Measurements from ENCODE around the gene SNX20. TPM values are rescaled to one million over a fixed set of nuclear protein-coding genes. Genes with fewer than 3 reads are reported as not detected.

Gene SNX20
- total RNA-seq, 1 donor from 2014 or later, result 0.69 TPM

- H3K27me3 ChIP-seq (ENCODE audit: low read depth), result no peaks in the 10 kb centered on the region
- DNase-seq, result no peak
- H3K27ac ChIP-seq (replicated peaks), result peak overlapping the region; percentile 25
- TF ChIP-seq, protein P1, sequence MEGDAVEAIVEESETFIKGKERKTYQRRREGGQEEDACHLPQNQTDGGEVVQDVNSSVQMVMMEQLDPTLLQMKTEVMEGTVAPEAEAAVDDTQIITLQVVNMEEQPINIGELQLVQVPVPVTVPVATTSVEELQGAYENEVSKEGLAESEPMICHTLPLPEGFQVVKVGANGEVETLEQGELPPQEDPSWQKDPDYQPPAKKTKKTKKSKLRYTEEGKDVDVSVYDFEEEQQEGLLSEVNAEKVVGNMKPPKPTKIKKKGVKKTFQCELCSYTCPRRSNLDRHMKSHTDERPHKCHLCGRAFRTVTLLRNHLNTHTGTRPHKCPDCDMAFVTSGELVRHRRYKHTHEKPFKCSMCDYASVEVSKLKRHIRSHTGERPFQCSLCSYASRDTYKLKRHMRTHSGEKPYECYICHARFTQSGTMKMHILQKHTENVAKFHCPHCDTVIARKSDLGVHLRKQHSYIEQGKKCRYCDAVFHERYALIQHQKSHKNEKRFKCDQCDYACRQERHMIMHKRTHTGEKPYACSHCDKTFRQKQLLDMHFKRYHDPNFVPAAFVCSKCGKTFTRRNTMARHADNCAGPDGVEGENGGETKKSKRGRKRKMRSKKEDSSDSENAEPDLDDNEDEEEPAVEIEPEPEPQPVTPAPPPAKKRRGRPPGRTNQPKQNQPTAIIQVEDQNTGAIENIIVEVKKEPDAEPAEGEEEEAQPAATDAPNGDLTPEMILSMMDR (IDR thresholded peaks at IDR 0.05; ENCODE audit: borderline replicate concordance), result no peak
- intact Hi-C loops (cut with micrococcal nuclease), result no loop called here
- H3K4me3 ChIP-seq, result no peak overlapping the region
- peaks cover 15% of the 10 kb centered on the region for H3K4me1 ChIP-seq
- H3K9me3 ChIP-seq (replicated peaks), result peaks cover 14% of the 10 kb centered on the region
- H3K36me3 ChIP-seq, result peaks cover under 1% of the 10 kb centered on the region
Measured at GRCh38 chr16:50709061-50709684, 28.1 kb upstream of the SNX20 start.

GRCh38 chr16:50708373-50709060 lies 27.4 kb upstream of the SNX20 start:
- Histone ChIP-seq H3K36me3 (peaks cover 5% of the 10 kb centered on the region), H3K9me3 (replicated peaks) (peaks cover 20% of the 10 kb centered on the region), H3K27ac (replicated peaks) (peak overlapping the region; percentile 25), H3K4me3 (no peak overlapping the region), H3K27me3 (ENCODE audit: low read depth) (no peaks in the 10 kb centered on the region), H3K4me1 (peaks cover 15% of the 10 kb centered on the region)
- DNase-seq, result no peak
- TF ChIP-seq, protein P1 (IDR thresholded peaks at IDR 0.05; ENCODE audit: borderline replicate concordance), result no peak
- intact Hi-C loops (cut with micrococcal nuclease), result no loop called here

- intact Hi-C loops (cut with micrococcal nuclease), result no loop called here
- TF ChIP-seq, protein P1 (IDR thresholded peaks at IDR 0.05; ENCODE audit: borderline replicate concordance), result no peak
- DNase-seq, result no peak
Measured at GRCh38 chr16:50706250-50706649, 25.1 kb upstream of the SNX20 start.

DNA sequence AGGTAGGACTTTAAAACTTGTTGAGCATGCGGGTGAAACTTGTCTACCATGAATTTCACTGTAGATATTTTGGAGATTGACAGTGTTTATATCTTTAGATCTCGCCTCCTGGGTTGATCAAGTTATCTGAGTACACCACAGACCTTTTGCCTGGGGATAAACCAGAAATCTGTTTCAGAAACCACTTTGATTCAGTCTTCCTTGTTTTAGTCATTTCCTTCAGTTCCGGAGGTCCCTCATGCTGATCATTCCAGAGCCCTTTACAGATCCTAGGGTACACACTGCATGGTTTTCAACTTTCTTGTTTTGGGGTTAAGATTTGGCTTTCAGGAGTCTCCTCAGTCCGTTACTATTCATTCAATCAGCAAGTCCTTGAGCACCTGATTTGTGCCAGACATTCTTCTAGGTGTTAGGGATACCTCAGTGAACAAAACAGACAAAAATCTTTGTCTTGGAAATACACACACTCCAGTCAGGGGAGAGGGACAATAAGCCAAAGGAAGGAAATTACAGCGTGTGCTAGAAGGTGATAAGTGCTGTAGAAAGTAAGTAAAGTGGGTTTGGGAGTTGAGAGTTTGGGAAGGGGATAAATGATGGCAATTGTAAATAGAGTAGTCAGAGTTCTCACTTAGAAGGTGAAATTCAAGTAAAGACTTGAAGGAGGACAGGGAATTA lies 24.5 kb upstream of the SNX20 start:
- peaks cover 24% of the 10 kb centered on the region for H3K9me3 ChIP-seq (replicated peaks)
- intact Hi-C loops (cut with micrococcal nuclease), result no loop called here
- H3K4me3 ChIP-seq, result no peak overlapping the region

More at GRCh38 chr16:50706250-50706649, 25.1 kb upstream of the SNX20 start:
- H3K36me3 ChIP-seq, result peaks cover 5% of the 10 kb centered on the region
- no peaks in the 10 kb centered on the region for H3K27me3 ChIP-seq (ENCODE audit: low read depth)
- H3K4me3 ChIP-seq, result no peak overlapping the region
- peaks cover 24% of the 10 kb centered on the region for H3K9me3 ChIP-seq (replicated peaks)
- peaks cover 5% of the 10 kb centered on the region for H3K4me1 ChIP-seq
- no peak overlapping the region for H3K27ac ChIP-seq (replicated peaks)

DNA sequence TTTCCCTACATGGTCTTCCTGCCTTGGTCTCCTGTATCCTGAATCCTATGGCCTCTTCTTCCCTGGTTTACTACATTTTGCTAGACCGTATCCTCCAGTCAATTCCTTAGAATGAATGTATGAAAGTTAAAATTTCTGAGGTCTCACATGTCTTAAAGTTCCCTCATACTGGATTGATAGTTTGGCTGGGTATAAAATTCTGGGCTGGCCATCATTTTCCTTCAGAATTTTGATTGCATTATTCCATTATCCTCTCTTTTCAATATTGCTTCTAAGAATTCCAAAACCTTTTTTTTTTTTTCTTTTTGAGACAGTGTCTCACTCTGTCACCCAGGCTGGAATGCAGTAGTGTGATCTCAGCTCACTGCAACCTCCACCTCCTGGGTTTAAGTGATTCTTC lies 23.1 kb upstream of the SNX20 start:
- no peak overlapping the region for H3K4me3 ChIP-seq
- H3K9me3 ChIP-seq (replicated peaks), result peaks cover 24% of the 10 kb centered on the region
- no peaks in the 10 kb centered on the region for H3K27me3 ChIP-seq (ENCODE audit: low read depth)
- H3K4me1 ChIP-seq, result peaks cover 15% of the 10 kb centered on the region
- TF ChIP-seq, protein P1 (IDR thresholded peaks at IDR 0.05; ENCODE audit: borderline replicate concordance), result no peak
- DNase-seq, result no peak
- intact Hi-C loops (cut with micrococcal nuclease), result no loop called here
- H3K36me3 ChIP-seq, result peaks cover 5% of the 10 kb centered on the region
- H3K27ac ChIP-seq (replicated peaks), result no peak overlapping the region

More for the DNA sequence above, 24.5 kb upstream of the SNX20 start:
- no peaks in the 10 kb centered on the region for H3K27me3 ChIP-seq (ENCODE audit: low read depth)
- no peak overlapping the region for H3K27ac ChIP-seq (replicated peaks)
- peaks cover 5% of the 10 kb centered on the region for H3K36me3 ChIP-seq
- peaks cover 6% of the 10 kb centered on the region for H3K4me1 ChIP-seq
- no peak for DNase-seq
- TF ChIP-seq, protein P1 (IDR thresholded peaks at IDR 0.05; ENCODE audit: borderline replicate concordance), result no peak
